ENCODE measurements around the gene CELF1. TPM values are rescaled to one million over a fixed set of nuclear protein-coding genes. Genes with fewer than 3 reads are reported as not detected.

Gene CELF1
- total RNA-seq, 1 donor from 2014 or later = 76.3 TPM

DNA sequence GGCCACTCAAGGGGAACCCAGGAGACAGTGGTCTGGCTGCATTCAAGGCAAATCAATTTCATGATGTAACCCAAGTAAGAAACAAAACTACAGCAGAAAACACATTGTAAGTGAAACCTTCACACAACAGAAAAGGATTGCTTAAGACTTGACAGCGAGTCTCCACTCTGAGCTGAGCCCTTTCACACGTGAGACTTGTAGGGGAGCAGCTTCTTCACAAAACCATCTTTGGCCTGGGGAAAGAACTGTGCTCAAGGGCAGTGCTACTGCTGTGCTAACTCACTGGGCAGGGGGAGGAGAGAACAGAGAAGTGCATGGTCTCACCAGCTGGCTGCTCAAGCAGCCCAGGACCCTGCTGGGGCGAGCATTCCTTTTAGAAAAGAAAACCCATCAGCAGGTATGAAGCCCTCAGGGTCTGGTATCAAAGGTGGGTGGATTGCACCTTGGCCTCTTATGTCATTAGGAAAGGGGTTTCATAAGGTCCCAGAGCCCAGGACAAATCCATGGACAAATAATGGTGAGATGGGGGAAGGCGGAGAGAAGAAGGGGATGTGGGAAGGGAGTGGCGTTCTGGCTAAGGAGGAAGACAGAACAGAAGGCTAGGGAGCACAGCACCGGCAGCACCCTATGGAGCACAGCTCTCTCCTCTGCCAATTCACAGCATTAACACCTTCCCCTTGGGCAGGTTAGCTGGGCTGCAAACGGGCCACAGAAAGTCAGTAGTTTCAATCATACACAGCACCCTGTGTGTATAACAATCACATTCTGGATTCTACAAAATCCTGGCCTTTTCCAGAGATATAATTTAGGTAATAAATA is 83.4 kb downstream of the CELF1 start:
- peaks cover 4% of the 10 kb centered on the region for H3K36me3 ChIP-seq (ENCODE audit: control insufficient read depth, insufficient read depth, low read length)

DNA sequence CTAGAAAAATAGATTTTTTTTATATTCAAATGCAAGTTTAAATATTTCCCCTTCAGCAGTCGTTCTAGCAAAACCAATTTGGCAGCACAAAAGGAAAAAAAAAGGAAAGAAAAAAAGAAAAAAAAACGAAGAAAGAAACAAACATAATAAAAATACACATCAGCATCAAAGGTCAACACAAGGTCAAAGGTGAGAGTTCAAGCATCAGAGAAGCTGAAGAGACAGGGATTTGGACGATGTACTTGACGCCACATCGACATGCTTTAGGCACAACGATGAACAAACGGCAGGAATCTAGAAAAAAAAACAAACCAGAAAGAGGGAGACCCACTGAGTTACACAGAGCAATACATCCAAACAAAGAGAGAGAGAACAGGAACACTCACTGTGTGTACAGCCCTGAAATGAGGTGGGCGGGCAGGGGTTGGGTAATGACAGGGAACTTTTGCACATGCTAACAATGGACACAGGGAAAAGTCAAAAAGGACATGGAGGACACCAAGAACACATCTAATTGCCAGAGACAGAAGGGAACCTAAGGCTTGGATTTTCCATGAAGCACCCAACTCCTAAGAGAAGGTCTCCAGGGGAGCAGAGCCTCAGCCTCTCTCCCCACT is 84.2 kb downstream of the CELF1 start:
- TF ChIP-seq, protein P1, sequence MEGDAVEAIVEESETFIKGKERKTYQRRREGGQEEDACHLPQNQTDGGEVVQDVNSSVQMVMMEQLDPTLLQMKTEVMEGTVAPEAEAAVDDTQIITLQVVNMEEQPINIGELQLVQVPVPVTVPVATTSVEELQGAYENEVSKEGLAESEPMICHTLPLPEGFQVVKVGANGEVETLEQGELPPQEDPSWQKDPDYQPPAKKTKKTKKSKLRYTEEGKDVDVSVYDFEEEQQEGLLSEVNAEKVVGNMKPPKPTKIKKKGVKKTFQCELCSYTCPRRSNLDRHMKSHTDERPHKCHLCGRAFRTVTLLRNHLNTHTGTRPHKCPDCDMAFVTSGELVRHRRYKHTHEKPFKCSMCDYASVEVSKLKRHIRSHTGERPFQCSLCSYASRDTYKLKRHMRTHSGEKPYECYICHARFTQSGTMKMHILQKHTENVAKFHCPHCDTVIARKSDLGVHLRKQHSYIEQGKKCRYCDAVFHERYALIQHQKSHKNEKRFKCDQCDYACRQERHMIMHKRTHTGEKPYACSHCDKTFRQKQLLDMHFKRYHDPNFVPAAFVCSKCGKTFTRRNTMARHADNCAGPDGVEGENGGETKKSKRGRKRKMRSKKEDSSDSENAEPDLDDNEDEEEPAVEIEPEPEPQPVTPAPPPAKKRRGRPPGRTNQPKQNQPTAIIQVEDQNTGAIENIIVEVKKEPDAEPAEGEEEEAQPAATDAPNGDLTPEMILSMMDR (IDR thresholded peaks at IDR 0.05; ENCODE audit: insufficient read depth, low read length, poor library complexity, severe bottlenecking) = no peak
- H3K36me3 ChIP-seq (ENCODE audit: control insufficient read depth, insufficient read depth, low read length) = peaks cover 4% of the 10 kb centered on the region

More for the DNA sequence above, 83.4 kb downstream of the CELF1 start:
- DNase-seq (ENCODE audit: low read depth) = no peak
- TF ChIP-seq, protein P1 (IDR thresholded peaks at IDR 0.05; ENCODE audit: insufficient read depth, low read length, poor library complexity, severe bottlenecking) = no peak
- Histone ChIP-seq H3K4me3 (ENCODE audit: low read depth, low read length) (no peak overlapping the region), H3K27me3 (ENCODE audit: control insufficient read depth, insufficient read depth, low read length) (no peaks in the 10 kb centered on the region)

DNA sequence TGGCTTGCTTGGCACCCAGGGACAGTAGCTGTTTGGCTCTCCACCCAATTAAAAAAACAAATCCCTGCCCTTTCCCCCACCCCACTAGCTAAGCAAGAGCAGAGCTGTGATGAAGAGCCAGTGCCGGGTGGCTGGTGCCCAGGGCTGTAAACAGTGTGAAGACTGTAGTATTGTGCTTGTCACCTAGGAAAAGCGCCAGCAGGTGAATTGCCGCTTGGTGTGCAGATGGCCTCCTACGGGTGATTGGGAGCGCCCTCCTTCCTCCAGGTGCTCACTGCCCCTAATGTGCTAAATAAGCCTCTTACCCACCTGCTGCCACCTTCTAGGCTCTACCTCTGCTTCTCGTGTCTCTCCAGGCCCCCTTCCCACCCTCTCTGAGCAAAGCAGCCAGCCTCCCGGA is 85.6 kb downstream of the CELF1 start:
- no peaks in the 10 kb centered on the region for H3K27me3 ChIP-seq (ENCODE audit: control insufficient read depth, insufficient read depth, low read length)
- no peak for DNase-seq (ENCODE audit: low read depth)
- TF ChIP-seq, protein P1 (IDR thresholded peaks at IDR 0.05; ENCODE audit: insufficient read depth, low read length, poor library complexity, severe bottlenecking) = no peak
- H3K36me3 ChIP-seq (ENCODE audit: control insufficient read depth, insufficient read depth, low read length) = peaks cover 4% of the 10 kb centered on the region
- H3K4me3 ChIP-seq (ENCODE audit: low read depth, low read length) = no peak overlapping the region

More for the DNA sequence above, 84.2 kb downstream of the CELF1 start:
- no peaks in the 10 kb centered on the region for H3K27me3 ChIP-seq (ENCODE audit: control insufficient read depth, insufficient read depth, low read length)
- DNase-seq (ENCODE audit: low read depth) = no peak
- H3K4me3 ChIP-seq (ENCODE audit: low read depth, low read length) = no peak overlapping the region

DNA sequence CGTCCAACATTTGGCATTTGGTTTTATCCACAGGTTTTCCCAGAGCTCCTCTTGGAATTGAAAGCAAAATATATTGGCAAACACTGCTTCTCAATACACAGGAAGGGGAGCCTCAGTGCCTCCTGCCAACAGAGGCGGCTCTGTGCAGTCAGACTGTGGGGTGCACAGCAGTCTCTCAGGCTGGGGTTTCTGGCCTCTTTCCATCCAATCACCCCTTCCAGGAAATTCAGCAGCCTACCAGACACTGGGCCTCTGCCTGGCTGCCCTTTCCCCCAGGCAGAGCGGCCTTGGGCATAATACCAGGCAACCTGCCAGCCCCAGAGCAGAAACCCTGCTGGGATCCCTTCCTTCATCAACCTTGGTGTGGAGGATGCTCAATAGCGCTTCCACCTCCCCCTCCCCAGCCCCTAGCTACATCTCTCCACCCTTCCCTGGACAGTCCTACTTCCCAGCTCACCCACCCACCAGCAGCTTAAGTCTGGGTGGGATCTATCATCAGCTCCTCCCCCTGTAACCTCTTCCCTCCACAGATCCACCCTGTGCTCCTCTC is 86.2 kb downstream of the CELF1 start:
- no peak for DNase-seq (ENCODE audit: low read depth)
- no peaks in the 10 kb centered on the region for H3K27me3 ChIP-seq (ENCODE audit: control insufficient read depth, insufficient read depth, low read length)
- TF ChIP-seq, protein P1 (IDR thresholded peaks at IDR 0.05; ENCODE audit: insufficient read depth, low read length, poor library complexity, severe bottlenecking) = no peak
- H3K36me3 ChIP-seq (ENCODE audit: control insufficient read depth, insufficient read depth, low read length) = peaks cover 3% of the 10 kb centered on the region
- no peak overlapping the region for H3K4me3 ChIP-seq (ENCODE audit: low read depth, low read length)

DNA sequence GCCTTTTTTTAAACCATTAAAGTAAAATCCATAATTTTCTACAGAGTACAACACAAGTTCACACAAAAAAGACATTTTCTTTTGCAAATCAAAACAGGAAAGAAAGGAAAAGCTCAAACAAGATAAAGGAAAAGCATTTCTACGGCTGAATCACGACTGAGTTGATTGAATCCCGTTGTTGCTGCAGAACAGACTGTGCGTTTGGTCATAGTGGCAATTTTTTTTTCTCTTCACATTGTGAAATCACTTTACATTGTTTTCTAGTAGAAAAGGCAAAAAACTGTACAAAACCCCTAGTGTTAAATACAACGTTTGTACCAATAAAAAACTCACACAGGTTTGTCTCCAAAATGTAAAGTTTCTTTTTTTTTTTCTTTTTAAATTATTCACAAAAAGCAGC is 86.7 kb downstream of the CELF1 start:
- H3K27me3 ChIP-seq (ENCODE audit: control insufficient read depth, insufficient read depth, low read length) = no peaks in the 10 kb centered on the region
- peaks cover 1% of the 10 kb centered on the region for H3K36me3 ChIP-seq (ENCODE audit: control insufficient read depth, insufficient read depth, low read length)
- TF ChIP-seq, protein P1 (IDR thresholded peaks at IDR 0.05; ENCODE audit: insufficient read depth, low read length, poor library complexity, severe bottlenecking) = no peak
- DNase-seq (ENCODE audit: low read depth) = no peak
- no peak overlapping the region for H3K4me3 ChIP-seq (ENCODE audit: low read depth, low read length)

Measured in kidney epithelial cell (primary cell).